K562 (cell line): ENCODE results near the gene CTF1. TPM values are rescaled to one million over a fixed set of nuclear protein-coding genes. Genes with fewer than 3 reads are reported as not detected.
A peak's percentile ranks its signal among the peaks of the same experiment; 100 is the strongest.

Experiments used
- CEBPB ChIP-seq: fragments of 450-650 bp; IDR thresholded peaks from 2 replicates; pipeline ENCODE4 v1.6.1; 2016; ENCODE audit warnings: missing genetic modification characterization, missing compliant biosample characterization
- DLX4 ChIP-seq: fragments of 250-450 bp; sonication (Bioruptor Pico); IDR thresholded peaks from 2 replicates; pipeline ENCODE4 v1.6.1; 2021; ENCODE audit warnings: mild to moderate bottlenecking
- FOS ChIP-seq: IDR thresholded peaks from 3 replicates; pipeline ENCODE4 v1.6.1; 2011; ENCODE audit not compliant: insufficient read length; ENCODE audit errors: extremely low read depth
- GABPB1 ChIP-seq: sonication (generic); formaldehyde crosslinking; IDR thresholded peaks from 2 replicates; pipeline ENCODE4 v1.8.0; 2022; ENCODE audit warnings: mild to moderate bottlenecking, missing genetic modification reagents
- GABPB2 ChIP-seq: fragments of 250-450 bp; sonication (Bioruptor Pico); conservative IDR thresholded peaks from 2 replicates; pipeline ENCODE4 v1.5.1; 2021; ENCODE audit warnings: mild to moderate bottlenecking
- HMG20A ChIP-seq: fragments of 450-650 bp; formaldehyde crosslinking; conservative IDR thresholded peaks from 2 replicates; pipeline ENCODE4 v1.4.0; 2020; ENCODE audit warnings: mild to moderate bottlenecking, mixed read lengths
- JUN ChIP-seq, 2 experiments: sonication (generic) in 1 of 2; formaldehyde crosslinking in 1 of 2; IDR thresholded peaks; 2 replicates each; pipeline versions ENCODE4 v1.6.1 to v1.8.0; 2012 to 2022; ENCODE audit warnings: borderline replicate concordance in 2 of 2, mild to moderate bottlenecking in 2 of 2, improper control_type of control experiment in 1 of 2, low read depth in 1 of 2, low read length in 1 of 2, missing genetic modification reagents in 1 of 2
- LARP7 ChIP-seq: fragments of 450-650 bp; IDR thresholded peaks from 2 replicates; pipeline ENCODE4 v1.6.1; 2016
- MEF2A ChIP-seq: IDR thresholded peaks from 2 replicates; pipeline ENCODE4 v1.6.1; 2011; ENCODE audit warnings: low read depth, mild to moderate bottlenecking, low read length, moderate library complexity; ENCODE audit not compliant: control insufficient read depth
- NCOA1 ChIP-seq: fragments of 450-650 bp; IDR thresholded peaks from 2 replicates; pipeline ENCODE4 v1.6.1; 2016; ENCODE audit warnings: low read depth
- PRMT5 ChIP-seq: sonication (generic); formaldehyde crosslinking; IDR thresholded peaks from 2 replicates; pipeline ENCODE4 v1.5.0; 2020; ENCODE audit warnings: missing genetic modification reagents
- SIX5 ChIP-seq, 2 experiments: IDR thresholded peaks; 2 replicates each; pipeline ENCODE4 v1.6.1; 2011; ENCODE audit warnings: low read length in 2 of 2, borderline replicate concordance in 1 of 2, low read depth in 1 of 2, mild to moderate bottlenecking in 1 of 2, moderate library complexity in 1 of 2; ENCODE audit not compliant: insufficient read depth in 1 of 2
- SMAD1 ChIP-seq: fragments of 150-350 bp; IDR thresholded peaks from 2 replicates; pipeline ENCODE4 v1.6.1; 2014; ENCODE audit warnings: low read length, low read depth; ENCODE audit not compliant: partially characterized antibody
- SMARCA5 ChIP-seq: fragments of 450-650 bp; IDR thresholded peaks from 2 replicates; pipeline ENCODE4 v1.6.1; 2016
- SMARCB1 ChIP-seq: IDR thresholded peaks from 2 replicates; pipeline ENCODE4 v1.6.1; 2011; ENCODE audit warnings: improper control_type of control experiment, low read depth; ENCODE audit not compliant: insufficient read length
- ZBTB17 ChIP-seq: fragments of 450-650 bp; formaldehyde crosslinking; IDR thresholded peaks from 2 replicates; pipeline ENCODE4 v1.4.0; 2020; ENCODE audit warnings: mild to moderate bottlenecking
- ZFP91 ChIP-seq: sonication (generic); formaldehyde crosslinking; IDR thresholded peaks from 2 replicates; pipeline ENCODE4 v1.8.0; 2022; ENCODE audit warnings: mild to moderate bottlenecking, missing genetic modification reagents
- ZFX ChIP-seq: sonication (generic); formaldehyde crosslinking; IDR thresholded peaks from 2 replicates; pipeline ENCODE4 v1.8.0; 2022; ENCODE audit warnings: mild to moderate bottlenecking, missing genetic modification reagents, moderate library complexity
- ZNF449 ChIP-seq: fragments of 250-450 bp; sonication (Bioruptor Pico); IDR thresholded peaks from 2 replicates; pipeline ENCODE4 v1.8.0; 2022; ENCODE audit warnings: moderate library complexity, mild to moderate bottlenecking, inconsistent platforms
- ZNF695 ChIP-seq: fragments of 450-650 bp; formaldehyde crosslinking; IDR thresholded peaks from 2 replicates; pipeline ENCODE4 v1.4.0; 2020; ENCODE audit warnings: mild to moderate bottlenecking, moderate library complexity
- polyA plus RNA-seq, 8 experiments: library from polyadenylated mRNA; depleted of rRNA in 4 of 8; stranded (reverse) in 5 of 8; unstranded in 3 of 8; fragments of >200 nt; fragmentation: Nextera tagmentation in 2 of 8; fragmentation: Illumina TruSeq in 1 of 8; extraction: Ambion mirVana in 2 of 8; extraction: Trizol in 1 of 8; gene quantifications; 2 replicates each; pipeline versions ENCODE4 v1.2.1 to v1.2.3, GENCODE V29; 2011 to 2014; ENCODE audit warnings: inconsistent platforms in 1 of 8, missing spikeins in 1 of 8
- total RNA-seq, 7 experiments: library from RNA; depleted of rRNA in 6 of 7; stranded (reverse); fragments of >200 nt in 6 of 7; fragmentation: Illumina TruSeq in 2 of 7; extraction: Trizol in 2 of 7; gene quantifications; 2 replicates each; pipeline versions ENCODE4 v1.2.1 to v1.2.3, GENCODE V29; 2011 to 2021; ENCODE audit warnings: low replicate concordance in 1 of 7

The CTF1 gene
- total and polyA plus RNA-seq, 9 of the 15 experiments (the other 6 are each of a cell fraction or from before 2014, with no cell fraction given), result 0.24 to 2.5 (median 0.44) TPM

GRCh38 chr16:30874821-30875717, 21.3 kb upstream of the CTF1 start (continued):
- TF ChIP-seq SMARCA5, result peak; percentile 84; the same call in 1 of the 2 replicates
- no peak for TF ChIP-seq LARP7
- peak; percentile 37 for TF ChIP-seq SMAD1
- no peak for TF ChIP-seq ZNF449 (CRISPR knock-in tag)
- peak; percentile 99 for TF ChIP-seq GABPB1 (CRISPR knock-in tag)
- TF ChIP-seq SIX5 (IDR thresholded peaks at IDR 0.05; ENCODE audit: borderline replicate concordance in 1 of 2, insufficient read depth in 1 of 2, low read depth in 1 of 2, low read length in 2 of 2), result no peak; a peak in 1 of 4 replicates
- TF ChIP-seq JUN (IDR thresholded peaks at IDR 0.05; ENCODE audit: borderline replicate concordance, low read depth, low read length), result 0 out of 2 replicates have a peak, but pooled peaks have one; percentile 25
- TF ChIP-seq JUN (CRISPR knock-in tag; IDR thresholded peaks at IDR 0.05; ENCODE audit: borderline replicate concordance), result no peak
- TF ChIP-seq DLX4 (CRISPR knock-in tag), result no peak
- peak; percentile 33; the same call in 1 of the 2 replicates for TF ChIP-seq NCOA1
- no peak for TF ChIP-seq PRMT5 (CRISPR knock-in tag)
- TF ChIP-seq ZNF695 (CRISPR knock-in tag), result no peak
- TF ChIP-seq CEBPB (tag), result peak; percentile 72
- no peak for TF ChIP-seq SMARCB1
- no peak for TF ChIP-seq FOS
- TF ChIP-seq ZFX (CRISPR knock-in tag), result peak; percentile 99
- TF ChIP-seq ZBTB17 (CRISPR knock-in tag), result peak; percentile 57; the same call in 1 of the 2 replicates
- TF ChIP-seq HMG20A (CRISPR knock-in tag), result 0 out of 2 replicates have a peak, but pooled peaks have one; percentile 33
- no peak for TF ChIP-seq GABPB2 (CRISPR knock-in tag)
- TF ChIP-seq ZFP91 (CRISPR knock-in tag), result peak; percentile 34; the same call in 1 of the 2 replicates
- TF ChIP-seq MEF2A, result no peak
